ENCODE data around the gene KNSTRN.

The KNSTRN gene

GRCh38 chr15:40346579-40347558 lies 35.7 kb upstream of the KNSTRN start:
- no peak for DNase-seq

- no peak for DNase-seq
These were observed 34.7 kb upstream of the KNSTRN start for GRCh38 chr15:40347559-40348473.

- no peak for DNase-seq
These were observed 34.0 kb upstream of the KNSTRN start for GRCh38 chr15:40348474-40348870.

DNA sequence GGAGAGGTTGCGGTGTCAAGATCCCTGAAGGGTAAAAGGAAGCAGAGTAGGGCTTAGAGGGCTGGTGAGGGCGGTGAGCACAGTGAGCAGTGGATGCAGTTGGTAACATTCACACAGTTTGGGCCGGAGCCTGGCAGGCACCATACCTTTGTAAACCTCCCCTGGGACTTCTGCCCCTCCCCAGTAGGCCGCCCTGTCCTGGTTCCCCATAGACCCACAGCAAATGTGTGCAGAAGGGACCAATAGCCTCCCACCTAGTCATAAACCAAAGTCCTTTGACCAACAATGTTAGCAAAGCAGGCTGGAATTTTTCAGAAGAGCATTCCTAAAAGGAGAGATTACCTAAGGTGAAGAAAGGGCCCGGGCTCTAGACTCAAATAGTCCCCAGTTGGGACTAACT lies 33.4 kb upstream of the KNSTRN start:
- no peak for DNase-seq

DNA sequence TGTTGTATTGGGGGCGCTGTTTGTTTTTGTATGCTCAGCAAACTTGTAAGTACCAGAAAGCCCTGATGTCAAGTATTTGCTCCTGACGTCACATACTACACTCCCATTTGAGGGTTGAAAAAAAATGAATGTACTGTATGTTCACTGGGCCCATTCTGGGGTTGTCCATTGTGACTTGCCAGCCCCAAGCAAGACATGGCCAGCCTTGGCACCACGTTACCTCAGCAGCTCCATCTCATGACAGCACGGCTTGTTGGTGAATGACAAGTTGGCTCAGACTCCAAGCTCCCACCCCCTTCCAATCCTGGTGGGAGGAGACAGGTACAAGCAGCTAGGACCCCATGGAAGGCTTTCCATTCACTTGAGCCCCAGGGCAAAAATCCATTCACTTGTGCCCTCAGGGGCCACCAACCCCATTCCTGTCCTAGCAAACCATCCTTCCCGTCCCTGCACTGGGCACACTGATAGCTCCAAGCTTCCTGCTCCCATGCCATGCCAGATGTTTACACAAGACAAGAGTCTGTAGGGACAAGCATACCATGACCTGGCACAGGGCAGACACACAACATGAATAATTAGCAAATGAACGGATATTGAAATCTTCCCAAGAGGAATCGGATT lies 30.1 kb upstream of the KNSTRN start:
- no peak for DNase-seq

DNA sequence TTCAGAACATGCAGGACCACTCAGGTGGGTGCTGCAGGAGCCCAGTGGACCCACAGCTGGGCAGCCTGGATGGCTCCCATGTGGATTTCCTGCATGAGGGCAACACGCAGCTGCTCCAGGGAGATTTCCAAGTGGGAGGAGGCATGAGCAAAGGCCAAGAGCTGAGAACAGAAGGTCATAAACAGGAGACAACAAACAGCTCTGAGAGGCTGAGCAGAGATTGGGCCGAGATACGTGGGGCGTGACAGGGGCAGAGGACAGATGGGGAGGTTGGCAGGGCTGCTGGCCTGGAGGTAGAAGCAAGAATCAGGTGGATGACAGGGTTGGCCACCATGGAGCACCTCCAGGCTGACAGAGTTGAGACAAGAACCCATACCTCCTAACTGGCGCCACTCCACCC lies 28.8 kb upstream of the KNSTRN start:
- DNase-seq = no peak

DNA sequence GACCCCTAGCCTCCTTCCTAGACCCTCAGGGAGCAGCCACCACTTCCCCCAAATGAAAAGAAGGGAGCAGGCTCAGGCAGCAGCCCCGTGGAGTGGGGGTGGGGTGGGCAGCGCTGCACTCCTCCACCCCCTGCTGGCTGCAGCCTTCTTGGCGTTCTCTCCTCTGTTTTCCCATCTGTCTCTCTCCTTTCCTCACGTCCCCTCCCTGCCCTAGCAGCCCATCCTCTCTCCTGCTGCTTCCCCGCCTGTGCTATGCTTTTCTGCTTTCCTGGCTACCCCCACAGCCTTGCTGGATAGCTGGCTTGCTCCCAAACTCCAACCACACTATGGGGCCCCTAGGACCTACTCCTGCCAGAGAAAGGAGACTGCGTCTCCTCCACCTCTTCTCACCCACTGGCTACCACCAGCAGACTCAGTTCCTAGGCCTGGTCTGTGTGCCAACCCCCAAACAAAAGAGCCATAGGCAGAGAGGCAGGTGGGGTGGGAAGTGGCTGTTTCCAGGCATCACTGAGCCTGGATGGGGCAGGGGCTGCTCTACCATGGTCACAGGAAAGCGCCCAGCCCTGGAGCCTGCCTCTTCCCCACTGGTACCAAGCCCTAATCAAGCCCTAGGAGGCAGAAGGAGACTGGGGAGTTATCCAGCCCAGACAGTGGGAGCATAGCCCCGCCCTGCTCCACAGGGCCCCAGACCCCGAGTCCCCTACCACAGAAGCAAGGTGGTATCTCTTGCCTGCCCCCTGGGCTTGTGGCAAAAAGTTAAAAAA lies 27.9 kb upstream of the KNSTRN start:
- DNase-seq = no peak

- no peak for DNase-seq
These were observed 26.4 kb upstream of the KNSTRN start for GRCh38 chr15:40355976-40356585.

GRCh38 chr15:40357246-40357645 lies 25.3 kb upstream of the KNSTRN start:
- DNase-seq = no peak

DNA sequence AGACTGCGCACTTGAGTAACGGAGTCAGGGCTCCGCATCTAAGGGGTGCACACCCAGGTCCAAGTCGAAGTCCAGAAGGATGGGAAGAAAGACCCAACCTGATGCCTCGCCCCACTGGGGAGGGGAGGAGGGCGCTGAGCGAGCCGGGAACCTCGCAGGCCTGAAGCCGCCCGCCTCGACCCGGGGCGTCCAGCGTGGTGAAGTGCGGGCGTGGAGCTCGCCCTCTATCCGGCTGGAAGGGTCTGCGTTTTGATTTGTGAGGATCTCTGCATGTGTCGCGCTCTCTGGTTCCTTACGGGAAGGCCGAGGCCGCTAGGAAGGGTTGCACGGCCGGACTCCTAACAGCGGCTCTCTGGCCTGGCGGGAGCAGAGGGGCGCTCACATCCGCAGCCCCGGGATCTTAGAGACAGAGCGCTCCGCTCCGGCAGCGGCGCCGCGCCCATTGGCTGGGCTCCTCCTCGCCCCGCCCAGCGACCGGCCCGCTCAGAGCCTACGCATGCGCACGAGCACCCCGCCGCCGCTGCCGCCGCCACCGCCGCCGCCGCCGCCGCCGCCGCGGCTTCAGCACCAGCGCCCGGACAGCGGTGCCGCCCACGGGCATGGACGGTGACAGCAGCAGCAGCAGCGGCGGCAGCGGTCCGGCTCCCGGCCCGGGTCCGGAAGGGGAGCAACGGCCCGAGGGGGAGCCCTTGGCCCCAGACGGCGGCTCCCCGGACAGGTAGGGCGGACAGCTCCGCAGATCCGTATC lies 24.6 kb upstream of the KNSTRN start, which contains the start of gene DISP2:
Gene DISP2 (plus strand): TSS at position 497 of the 748 bp plus-strand sequence. CDS start 103 bp downstream, at position 600.
- peak; percentile 90 for DNase-seq

DNA sequence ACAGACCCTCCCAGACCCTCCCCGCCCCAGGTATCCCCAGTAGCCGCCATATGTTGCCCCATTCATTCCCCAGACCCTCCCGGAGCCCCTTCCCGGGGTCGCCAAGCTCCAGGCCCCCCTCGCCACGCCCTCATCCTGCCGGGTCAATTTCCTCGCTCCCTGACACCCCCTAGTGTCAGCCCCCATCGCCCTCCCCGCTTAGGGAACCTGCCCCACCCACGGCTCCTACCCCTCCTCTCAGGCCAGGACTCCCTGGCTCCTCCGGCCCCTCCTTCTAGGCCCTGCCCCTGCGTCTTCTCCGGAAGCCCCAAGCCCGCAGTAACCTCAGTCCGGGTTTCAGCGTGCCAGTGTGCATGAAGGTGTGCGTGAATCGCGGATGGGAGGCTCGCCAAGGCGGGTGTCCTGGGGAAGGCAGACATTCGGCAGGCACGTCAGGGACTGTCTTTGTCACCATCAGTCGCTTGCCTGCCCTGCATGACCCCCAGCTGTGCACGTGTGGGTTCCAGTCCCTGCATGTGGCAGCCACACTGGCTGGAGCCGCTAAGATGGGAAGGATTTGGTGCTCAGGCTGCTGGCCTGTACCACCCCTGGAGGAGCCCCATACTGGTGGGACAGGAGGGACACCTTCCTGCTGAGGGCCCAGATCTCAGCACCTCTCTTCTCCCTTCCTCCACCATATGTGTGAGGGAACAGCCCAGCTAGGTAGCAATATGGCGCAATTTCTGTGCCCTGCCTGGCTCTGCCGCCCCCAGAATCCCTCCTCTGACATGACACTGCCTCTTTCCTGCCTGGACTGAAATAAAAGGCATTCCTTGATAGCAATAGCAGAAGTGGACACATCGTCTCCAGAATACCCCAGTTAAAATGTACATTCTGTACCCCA lies 23.8 kb upstream of the KNSTRN start:
- peak; percentile 33 for DNase-seq

- no peak for DNase-seq
These were observed 22.5 kb upstream of the KNSTRN start for GRCh38 chr15:40360015-40360414.

DNA sequence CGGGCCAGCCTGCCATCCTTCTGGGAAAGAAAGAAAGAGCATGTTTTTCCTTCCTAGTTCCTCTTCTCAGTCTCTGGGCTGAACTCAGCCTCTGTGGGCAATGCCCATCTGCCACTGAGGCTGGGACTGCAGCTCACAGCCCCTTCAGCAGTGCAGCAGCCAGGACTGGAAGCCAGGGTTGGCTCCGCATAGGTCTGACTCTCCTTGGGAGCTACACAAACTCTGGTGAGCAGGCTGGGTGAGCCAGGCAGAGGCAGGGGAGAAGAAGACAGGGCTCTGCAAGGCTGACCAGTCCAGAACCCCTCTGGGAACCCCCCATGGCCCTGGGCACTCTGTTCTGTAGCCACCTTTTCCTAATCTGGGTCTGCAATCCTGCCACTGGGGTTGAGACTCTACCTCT lies 20.9 kb upstream of the KNSTRN start:
- no peak for DNase-seq

- DNase-seq = no peak
These were observed 18.9 kb upstream of the KNSTRN start for GRCh38 chr15:40363611-40364010.

- DNase-seq = no peak
These were observed 18.3 kb upstream of the KNSTRN start for GRCh38 chr15:40364251-40364650.

DNA sequence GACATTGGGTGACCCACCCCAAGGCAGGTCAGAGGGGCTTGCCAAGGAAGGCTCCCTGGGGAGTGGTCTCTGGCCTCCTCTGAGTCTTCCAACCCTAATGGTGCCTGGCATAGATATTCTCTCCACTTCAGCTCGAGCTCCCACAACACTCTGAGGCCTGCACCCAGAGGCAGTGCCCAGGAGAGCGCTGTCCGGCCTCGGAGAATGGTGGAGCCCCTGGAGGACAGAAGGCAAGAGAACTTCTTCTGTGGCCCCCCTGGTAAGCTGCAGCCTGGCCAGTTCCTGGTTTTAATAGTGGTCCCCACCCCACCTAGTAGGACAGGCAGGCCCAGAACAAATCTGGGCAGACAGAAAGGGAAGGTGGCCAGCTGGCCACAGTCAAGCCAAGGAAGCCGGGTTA lies 17.5 kb upstream of the KNSTRN start:
- no peak for DNase-seq

DNA sequence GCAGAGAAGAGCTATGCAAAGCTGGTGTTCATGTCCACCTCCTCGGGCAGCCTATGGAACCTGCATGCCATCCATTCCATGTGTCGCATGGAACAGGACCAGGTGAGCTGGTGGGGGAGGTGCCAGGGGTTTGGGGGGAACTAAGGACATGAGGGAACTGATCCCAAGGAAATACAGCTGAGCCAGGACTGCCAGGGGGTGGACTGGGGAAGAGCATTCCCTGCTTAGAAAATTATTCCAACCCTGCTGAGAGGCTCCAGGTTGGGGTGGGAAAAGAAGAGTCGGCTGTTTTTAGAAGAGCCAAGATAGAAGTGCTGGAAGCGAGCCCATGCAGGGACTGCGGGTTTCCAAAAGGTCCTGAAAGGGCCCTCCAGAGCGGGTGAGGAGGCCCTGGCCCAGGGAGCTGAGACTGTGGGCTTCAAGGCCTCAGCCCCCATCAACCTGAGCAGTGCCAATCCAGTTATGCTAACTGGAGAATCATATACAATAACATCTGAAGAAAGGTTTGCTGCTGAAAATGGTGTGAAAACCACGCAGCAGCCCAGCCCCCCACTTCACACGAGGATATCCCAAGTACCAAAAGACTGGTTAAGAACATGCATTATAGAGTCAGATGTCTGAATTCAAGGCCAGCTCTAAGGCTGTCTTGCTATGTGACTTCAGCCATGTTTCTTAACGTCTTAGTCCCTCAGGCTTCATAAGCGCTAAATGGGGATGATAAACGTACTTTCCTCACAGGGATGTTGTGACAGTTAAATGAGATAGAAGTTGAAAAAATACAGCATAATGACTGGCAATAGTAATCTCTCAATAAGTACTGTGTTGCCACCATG lies 16.7 kb upstream of the KNSTRN start:
- no peak for DNase-seq

DNA sequence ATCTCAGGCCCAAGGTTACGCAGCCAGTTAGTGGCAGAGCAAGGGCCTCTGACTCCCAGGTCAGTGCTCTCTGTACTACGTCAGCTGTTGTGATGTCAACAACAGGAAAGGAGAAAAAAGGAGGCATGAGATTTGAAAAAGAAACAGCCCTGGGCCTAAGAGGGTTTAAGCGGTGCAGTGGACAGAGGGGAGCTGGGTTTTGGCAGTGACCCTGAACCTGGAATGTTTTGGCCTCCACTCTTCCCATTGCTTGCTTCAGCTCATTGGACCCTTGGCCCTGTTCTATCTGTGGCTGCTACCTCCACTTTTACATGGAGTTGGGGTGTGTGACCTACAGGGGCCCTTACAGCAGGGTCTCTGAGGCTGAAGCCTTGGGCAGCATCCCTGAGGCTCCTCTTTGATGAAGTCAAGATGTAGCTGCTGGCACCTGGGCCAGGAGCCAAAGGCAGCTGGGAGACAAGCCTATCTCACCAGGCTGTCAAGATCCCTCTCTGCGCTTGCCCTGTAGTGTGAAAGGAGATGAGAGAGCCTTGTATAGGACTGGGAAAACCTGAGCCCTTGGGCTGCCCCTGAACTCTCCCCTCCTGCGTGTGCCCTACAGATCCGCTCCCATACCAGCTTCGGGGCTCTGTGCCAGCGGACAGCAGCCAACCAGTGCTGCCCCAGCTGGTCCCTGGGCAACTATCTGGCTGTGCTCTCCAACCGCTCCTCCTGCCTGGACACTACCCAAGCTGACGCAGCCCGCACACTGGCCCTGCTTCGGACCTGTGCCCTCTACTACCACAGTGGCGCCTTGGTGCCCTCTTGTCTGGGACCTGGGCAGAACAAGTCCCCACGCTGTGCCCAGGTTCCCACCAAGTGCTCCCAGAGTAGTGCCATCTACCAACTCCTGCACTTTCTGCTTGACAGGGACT lies 15.8 kb upstream of the KNSTRN start:
- no peak for DNase-seq
